AG10803 (cell line): Measurements from ENCODE around the gene HLA-DQA1.
"Not testable (repeated sequence)": the region's sequence is repeated elsewhere in the genome, so short reads cannot be mapped to it uniquely, and the experiment has no call there.

Source experiments
- DNase-seq: peaks from one replicate; pipeline ENCODE4 v3.0.0; 2010; ENCODE audit warnings: low read depth
- H3K4me3 ChIP-seq: 2 replicates; pipeline ENCODE4 v1.5.1; 2011; ENCODE audit warnings: mild to moderate bottlenecking, low read length, control low read depth
- CTCF ChIP-seq: conservative IDR thresholded peaks from 2 replicates; pipeline ENCODE4 v1.5.1; 2011; ENCODE audit warnings: mild to moderate bottlenecking, low read length, control low read depth, inconsistent platforms

The HLA-DQA1 gene

GRCh38 chr6:32622545-32623401 is 14.4 kb upstream of the HLA-DQA1 start:
- peak; percentile 22 for DNase-seq
- no peak; the same call in 1 of the 2 replicates for TF ChIP-seq CTCF
- no peak overlapping the region for H3K4me3 ChIP-seq

- H3K4me3 ChIP-seq, result no peak overlapping the region
- no peak for TF ChIP-seq CTCF
- no peak for DNase-seq
Measured at GRCh38 chr6:32623693-32624092, 13.5 kb upstream of the HLA-DQA1 start.

DNA sequence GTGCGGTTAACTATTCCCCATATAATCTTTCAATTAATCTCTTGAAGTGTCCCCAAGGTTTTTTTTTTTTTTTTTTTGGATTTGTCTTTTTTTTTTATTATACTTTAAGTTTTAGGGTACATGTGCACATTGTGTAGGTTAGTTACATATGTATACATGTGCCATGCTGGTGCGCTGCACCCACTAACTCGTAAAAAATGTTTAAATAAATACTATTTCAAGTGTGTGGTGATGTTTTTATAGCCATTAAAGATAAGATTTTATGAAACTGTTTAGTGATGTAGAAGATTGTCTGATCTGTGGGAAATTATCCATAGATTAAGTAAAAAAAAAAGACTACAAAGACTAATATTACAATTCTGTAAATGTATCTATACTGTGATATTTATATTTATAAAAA is 12.6 kb upstream of the HLA-DQA1 start:
- TF ChIP-seq CTCF, result no peak
- no peak overlapping the region for H3K4me3 ChIP-seq

DNA sequence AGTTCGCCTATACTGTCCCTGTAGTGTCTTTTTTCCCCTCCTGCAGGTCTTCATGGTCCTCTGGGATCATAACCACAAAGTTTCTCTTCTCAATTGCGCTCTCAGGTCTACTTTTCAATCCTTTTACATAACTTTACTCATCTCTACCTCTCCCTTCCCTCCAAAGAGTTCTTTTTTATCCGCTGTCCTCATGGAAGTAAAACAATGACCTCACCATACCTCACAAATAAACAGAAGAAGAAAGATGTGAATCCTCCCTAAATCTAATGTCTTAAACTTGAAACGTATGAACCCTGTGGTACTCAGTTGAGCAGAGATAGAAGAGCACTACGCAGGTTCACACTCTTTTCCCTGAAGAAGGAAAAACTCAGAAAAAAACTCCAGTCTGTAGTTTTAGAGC is 12.1 kb upstream of the HLA-DQA1 start:
- no peak overlapping the region for H3K4me3 ChIP-seq
- TF ChIP-seq CTCF, result no peak
- DNase-seq, result no peak

More for the DNA sequence above, 12.6 kb upstream of the HLA-DQA1 start:
- no peak for DNase-seq

GRCh38 chr6:32627249-32627648 is 10.0 kb upstream of the HLA-DQA1 start:
- no peak for DNase-seq
- TF ChIP-seq CTCF, result no peak
- no peak overlapping the region for H3K4me3 ChIP-seq

DNA sequence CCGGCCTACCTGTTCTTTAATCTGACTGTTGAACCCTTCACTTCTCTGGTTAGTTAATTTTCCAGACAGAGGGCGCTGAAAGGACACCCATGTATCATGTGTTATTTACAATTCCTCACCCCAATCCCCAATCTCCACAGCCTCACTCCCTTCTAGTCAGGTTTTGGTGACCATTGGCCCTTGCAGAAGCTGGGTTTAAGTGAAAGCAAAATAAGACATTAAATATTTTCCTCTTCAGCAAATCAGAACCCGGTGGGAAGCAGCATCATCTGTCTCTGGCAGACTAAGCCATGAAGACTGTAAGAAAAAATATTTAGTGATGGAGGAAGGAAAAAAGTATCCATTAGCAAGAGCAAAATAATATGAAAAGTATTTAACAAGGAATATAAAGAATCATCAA is 9.4 kb upstream of the HLA-DQA1 start:
- no peak overlapping the region for H3K4me3 ChIP-seq
- TF ChIP-seq CTCF, result no peak
- peak; percentile 6 for DNase-seq

- DNase-seq, H3K4me3 ChIP-seq: not testable (repeated sequence)
Measured at GRCh38 chr6:32629793-32630192, 7.4 kb upstream of the HLA-DQA1 start.
